ENCODE data around the gene FAU.

GRCh38 chr11:65108469-65109123 is 13.3 kb downstream of the FAU start:
- no peak for TF ChIP-seq HMGA1 (CRISPR knock-in tag; conservative IDR thresholded peaks at IDR 0.05)
- TF ChIP-seq GATAD2A (CRISPR knock-in tag; IDR thresholded peaks at IDR 0.05) = no peak
- TF ChIP-seq GFI1 (CRISPR knock-in tag; IDR thresholded peaks at IDR 0.05; ENCODE audit: borderline replicate concordance) = no peak
- no peak for TF ChIP-seq RAD21 (CRISPR knock-in tag; IDR thresholded peaks at IDR 0.05)
- TF ChIP-seq POLR2A (IDR thresholded peaks at IDR 0.05; ENCODE audit: insufficient read depth in 1 of 2, low read depth in 2 of 2, low read length in 2 of 2) = no peak
- TF ChIP-seq RFX5 (IDR thresholded peaks at IDR 0.05; ENCODE audit: low read depth, low read length) = no peak
- TF ChIP-seq CENPX (CRISPR knock-in tag; IDR thresholded peaks at IDR 0.05) = no peak
- no peak for TF ChIP-seq ZFP36L1 (CRISPR knock-in tag; IDR thresholded peaks at IDR 0.05)
- no peak for TF ChIP-seq REPIN1 (CRISPR knock-in tag; IDR thresholded peaks at IDR 0.05; ENCODE audit: borderline replicate concordance, low read depth)
- no peak for TF ChIP-seq PHF20 (CRISPR knock-in tag; IDR thresholded peaks at IDR 0.05)

All from HepG2 (cell line).